OCI-LY7 (cell line): ENCODE measurements around the gene CTDNEP1. TPM values are rescaled to one million over a fixed set of nuclear protein-coding genes. Genes with fewer than 3 reads are reported as not detected.

ENCODE experiments used
- BruUV-seq: library from RNA; stranded (reverse); fragments of 400-500 nt; replicated peaks from 2 replicates; lab custom pipeline; 2021; lab: Mats Ljungman, UMichigan
- CTCF ChIA-PET: fragments of 300-600 bp; sonication (Branson Sonifier 250); formaldehyde crosslinking; loops from one replicate; lab custom pipeline; 2022; ENCODE audit warnings: antibody characterized with exemption; ENCODE audit not compliant: unreplicated experiment; lab: Charles Lee
- POLR2A ChIA-PET: fragments of 300-600 bp; sonication (Branson Sonifier 250); formaldehyde crosslinking; loops from one replicate; lab custom pipeline; 2022; ENCODE audit warnings: antibody characterized with exemption; lab: Charles Lee
- DNase-seq: peaks from one replicate; pipeline ENCODE4 v3.0.0-alpha.2; 2015; ENCODE audit warnings: low spot score
- H2AFZ ChIP-seq: fragments of 200-600 bp; sonication (generic), shearing (Covaris generic); 2 replicates; pipeline ENCODE4 v1.6.1; 2014; ENCODE audit warnings: mild to moderate bottlenecking, antibody characterized with exemption, low read length, moderate library complexity
- H3K27ac ChIP-seq: fragments of 200-600 bp; sonication (generic); 2 replicates; pipeline ENCODE4 v1.5.1; 2014; ENCODE audit warnings: mixed run types, low read depth, mild to moderate bottlenecking, moderate library complexity, low read length, inconsistent platforms; ENCODE audit not compliant: poor library complexity, severe bottlenecking
- H3K36me3 ChIP-seq: fragments of 200-600 bp; sonication (generic); 2 replicates; pipeline ENCODE4 v1.6.1; 2014; ENCODE audit warnings: mild to moderate bottlenecking, antibody characterized with exemption, low read length, moderate library complexity, mixed read lengths; ENCODE audit not compliant: insufficient read depth
- H3K4me1 ChIP-seq: fragments of 200-600 bp; sonication (generic); 2 replicates; pipeline ENCODE4 v1.5.1; 2014; ENCODE audit warnings: mild to moderate bottlenecking, low read length; ENCODE audit not compliant: insufficient read depth, poor library complexity, severe bottlenecking
- H3K4me2 ChIP-seq: fragments of 200-600 bp; sonication (generic); 2 replicates; pipeline ENCODE4 v1.6.1; 2014; ENCODE audit warnings: mild to moderate bottlenecking, low read length
- H3K4me3 ChIP-seq: fragments of 200-600 bp; sonication (generic); 2 replicates; pipeline ENCODE4 v1.5.1; 2014; ENCODE audit warnings: mild to moderate bottlenecking, low read depth, low read length; ENCODE audit not compliant: poor library complexity, severe bottlenecking
- H3K79me2 ChIP-seq: fragments of 200-600 bp; sonication (generic); 2 replicates; pipeline ENCODE4 v1.6.1; 2016; ENCODE audit warnings: low read depth, mild to moderate bottlenecking, low read length, moderate library complexity, mixed read lengths; ENCODE audit not compliant: insufficient read depth
- H3K9me2 ChIP-seq: fragments of 200-600 bp; sonication (generic); 2 replicates; pipeline ENCODE4 v1.6.1; 2016; ENCODE audit warnings: mild to moderate bottlenecking, low read length, mixed read lengths; ENCODE audit not compliant: insufficient read depth
- H3K9me3 ChIP-seq: fragments of 200-600 bp; sonication (generic); 2 replicates; pipeline ENCODE4 v1.6.1; 2014; ENCODE audit warnings: mild to moderate bottlenecking, mixed run types, low read length, mixed read lengths
- H4K20me1 ChIP-seq: fragments of 200-600 bp; sonication (generic); 2 replicates; pipeline ENCODE4 v1.6.1; 2014; ENCODE audit warnings: mild to moderate bottlenecking, antibody characterized with exemption, low read length, moderate library complexity, mixed read lengths; ENCODE audit not compliant: insufficient read depth
- CTCF ChIP-seq: fragments of 200-600 bp; sonication (generic); conservative IDR thresholded peaks from 2 replicates; pipeline ENCODE4 v1.5.1; 2014; ENCODE audit warnings: mild to moderate bottlenecking, antibody characterized with exemption, low read length, moderate library complexity, mixed read lengths
- EZH2phosphoT487 ChIP-seq: fragments of 200-600 bp; sonication (generic); IDR thresholded peaks from 2 replicates; pipeline ENCODE4 v1.6.1; 2018; ENCODE audit warnings: low read depth, borderline replicate concordance, mild to moderate bottlenecking, mixed run types, antibody characterized with exemption, low read length, moderate library complexity, mixed read lengths
- intact Hi-C: fragments of 100-400 bp; cut with micrococcal nuclease; formaldehyde crosslinking; loops from one replicate; pipeline ENCODE4 v1.10.0; 2022; ENCODE audit not compliant: unreplicated experiment
- total RNA-seq, 2 experiments: library from RNA; depleted of rRNA in 1 of 2; stranded (reverse); fragments of >200 nt in 1 of 2; shearing (Covaris generic) in 1 of 2; gene quantifications; 2 replicates each; pipeline ENCODE4 v1.2.3, GENCODE V29; 2014 to 2022

Gene CTDNEP1
- total RNA-seq, 2 experiments from 2014 or later, result 52.1 to 173 TPM

- POLR2A ChIA-PET, result no interaction called here
- Histone ChIP-seq H3K27ac (peak overlapping the region; percentile 65), H3K9me2 (no peaks in the 10 kb centered on the region), H3K79me2 (peaks cover 30% of the 10 kb centered on the region), H3K4me1 (peaks cover 54% of the 10 kb centered on the region), H3K36me3 (no peaks in the 10 kb centered on the region), H3K4me2 (peak overlapping the region; percentile 78), H4K20me1 (no peaks in the 10 kb centered on the region), H3K9me3 (no peaks in the 10 kb centered on the region), H3K4me3 (peak overlapping the region; percentile 75), H2AFZ (no peak overlapping the region)
- CTCF ChIA-PET, result no interaction called here
- DNase-seq, result no peak
- no TSS peak for BruUV-seq
- intact Hi-C loops, result loop anchor here (2.0 kb wide), 1 partner anchor 24 kb away; the partner anchor contains the start of gene PHF23
- TF ChIP-seq EZH2phosphoT487 (no peak), CTCF (peak; percentile 23; the same call in 1 of the 2 replicates)
These were observed 36.3 kb downstream of the CTDNEP1 start for GRCh38 chr17:7215136-7215638.

GRCh38 chr17:7214300-7215135 is 37.0 kb downstream of the CTDNEP1 start:
- no peaks in the 10 kb centered on the region for H3K36me3 ChIP-seq
- peaks cover 52% of the 10 kb centered on the region for H3K4me1 ChIP-seq
- intact Hi-C loops, result loop anchor here (1.0 to 2.0 kb wide), 2 partner anchors 24 to 93 kb away; partner anchors contain the start of genes EIF5A and PHF23
- H4K20me1 ChIP-seq, result no peaks in the 10 kb centered on the region
- peak overlapping the region; percentile 75 for H3K4me3 ChIP-seq
- CTCF ChIA-PET, result interaction anchor here (0.6 kb wide), 2 partner anchors 630 to 654 kb away, joined by 4 read pairs; no protein-coding TSS in a partner anchor
- peak; percentile 74 for TF ChIP-seq CTCF
- TF ChIP-seq EZH2phosphoT487, result no peak
- H3K27ac ChIP-seq, result peak overlapping the region; percentile 65
- no peaks in the 10 kb centered on the region for H3K9me2 ChIP-seq
- POLR2A ChIA-PET, result interaction anchor here (0.7 kb wide), 1 partner anchor 175 kb away, joined by 3 read pairs; no protein-coding TSS in a partner anchor
- no TSS peak for BruUV-seq
- DNase-seq, result peak; percentile 99
- H3K79me2 ChIP-seq, result peaks cover 30% of the 10 kb centered on the region
- H2AFZ ChIP-seq, result no peak overlapping the region
- no peaks in the 10 kb centered on the region for H3K9me3 ChIP-seq
- H3K4me2 ChIP-seq, result peak overlapping the region; percentile 78
